Fibroblast of villous mesenchyme (primary cell): Measurements from ENCODE around the gene BNC2. TPM values are rescaled to one million over a fixed set of nuclear protein-coding genes. Genes with fewer than 3 reads are reported as not detected.

Source experiments
- DNase-seq: peaks from one replicate; pipeline ENCODE4 v3.0.0-alpha.2; 2010; ENCODE audit warnings: low read depth
- H3K4me3 ChIP-seq: 2 replicates; pipeline ENCODE4 v1.5.1; 2011; ENCODE audit warnings: low read depth, mild to moderate bottlenecking, low read length
- CTCF ChIP-seq: IDR thresholded peaks from 2 replicates; pipeline ENCODE4 v1.5.1; 2012; ENCODE audit warnings: low read depth, mild to moderate bottlenecking, low read length; ENCODE audit not compliant: insufficient read depth
- total RNA-seq: library from RNA; depleted of rRNA; stranded (reverse); fragments of >200 nt; gene quantifications from 2 replicates; pipeline ENCODE4 v1.2.3, GENCODE V29; 2012

BNC2 gene
- total RNA-seq, 1 donor, result 33.7 TPM

GRCh38 chr9:16612627-16613026 lies 257.8 kb downstream of the BNC2 start:
- H3K4me3 ChIP-seq, result no peak overlapping the region
- no peak for TF ChIP-seq CTCF
- peak; percentile 67 for DNase-seq

GRCh38 chr9:16611983-16612382 lies 258.5 kb downstream of the BNC2 start:
- peak; percentile 88 for DNase-seq
- no peak for TF ChIP-seq CTCF
- H3K4me3 ChIP-seq, result no peak overlapping the region

- no peak for DNase-seq
- no peak overlapping the region for H3K4me3 ChIP-seq
- TF ChIP-seq CTCF, result no peak
Measured at GRCh38 chr9:16611001-16611400, 259.5 kb downstream of the BNC2 start.

GRCh38 chr9:16610538-16610937 lies 259.9 kb downstream of the BNC2 start:
- no peak for DNase-seq
- no peak overlapping the region for H3K4me3 ChIP-seq
- no peak for TF ChIP-seq CTCF

DNA sequence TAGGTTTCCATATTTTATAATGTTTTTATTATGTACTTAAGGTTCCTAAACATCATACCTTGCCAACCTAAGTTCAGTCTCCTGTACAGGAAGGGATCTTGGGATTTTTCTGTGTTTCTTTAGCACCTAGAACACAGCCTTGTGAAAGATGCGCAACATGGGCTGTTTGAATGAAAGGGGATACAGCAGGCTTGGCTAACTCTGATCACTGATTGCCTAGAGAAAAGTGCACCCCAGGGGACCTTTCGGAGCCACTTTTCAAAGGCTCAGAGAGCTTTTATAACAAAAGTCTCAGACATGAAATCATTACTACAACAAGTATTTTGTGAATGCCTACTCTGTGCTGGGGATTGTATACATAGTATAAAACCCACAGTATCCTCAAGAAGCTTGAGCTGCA lies 261.6 kb downstream of the BNC2 start:
- H3K4me3 ChIP-seq, result no peak overlapping the region
- no peak for DNase-seq
- TF ChIP-seq CTCF, result no peak

GRCh38 chr9:16602494-16602893 lies 268.0 kb downstream of the BNC2 start:
- no peak for TF ChIP-seq CTCF
- H3K4me3 ChIP-seq, result no peak overlapping the region
- no peak for DNase-seq

DNA sequence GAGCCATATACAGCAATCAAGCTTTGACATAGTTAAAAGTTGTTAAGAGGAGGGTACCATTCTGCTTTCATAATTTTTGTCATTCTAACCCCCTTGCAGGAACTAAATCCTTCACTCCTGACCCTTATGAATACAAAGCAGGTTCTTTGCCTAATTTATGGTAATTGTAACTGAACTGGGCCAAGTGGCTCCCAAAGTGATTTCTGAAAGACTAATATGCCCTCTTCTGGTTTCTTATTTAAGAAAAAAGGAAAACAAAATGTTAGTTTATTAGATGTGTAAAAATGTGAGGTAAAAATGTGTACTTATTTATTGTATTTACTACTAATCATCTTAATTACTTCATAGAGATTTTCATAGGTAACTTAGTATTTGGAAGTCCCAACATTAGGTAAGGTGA lies 268.5 kb downstream of the BNC2 start:
- no peak for TF ChIP-seq CTCF
- no peak overlapping the region for H3K4me3 ChIP-seq
- DNase-seq, result no peak
